ENCODE measurements around the gene SHOX.
"Not testable (repeated sequence)": the region's sequence is repeated elsewhere in the genome, so short reads cannot be mapped to it uniquely, and the experiment has no call there.

The SHOX gene

DNA sequence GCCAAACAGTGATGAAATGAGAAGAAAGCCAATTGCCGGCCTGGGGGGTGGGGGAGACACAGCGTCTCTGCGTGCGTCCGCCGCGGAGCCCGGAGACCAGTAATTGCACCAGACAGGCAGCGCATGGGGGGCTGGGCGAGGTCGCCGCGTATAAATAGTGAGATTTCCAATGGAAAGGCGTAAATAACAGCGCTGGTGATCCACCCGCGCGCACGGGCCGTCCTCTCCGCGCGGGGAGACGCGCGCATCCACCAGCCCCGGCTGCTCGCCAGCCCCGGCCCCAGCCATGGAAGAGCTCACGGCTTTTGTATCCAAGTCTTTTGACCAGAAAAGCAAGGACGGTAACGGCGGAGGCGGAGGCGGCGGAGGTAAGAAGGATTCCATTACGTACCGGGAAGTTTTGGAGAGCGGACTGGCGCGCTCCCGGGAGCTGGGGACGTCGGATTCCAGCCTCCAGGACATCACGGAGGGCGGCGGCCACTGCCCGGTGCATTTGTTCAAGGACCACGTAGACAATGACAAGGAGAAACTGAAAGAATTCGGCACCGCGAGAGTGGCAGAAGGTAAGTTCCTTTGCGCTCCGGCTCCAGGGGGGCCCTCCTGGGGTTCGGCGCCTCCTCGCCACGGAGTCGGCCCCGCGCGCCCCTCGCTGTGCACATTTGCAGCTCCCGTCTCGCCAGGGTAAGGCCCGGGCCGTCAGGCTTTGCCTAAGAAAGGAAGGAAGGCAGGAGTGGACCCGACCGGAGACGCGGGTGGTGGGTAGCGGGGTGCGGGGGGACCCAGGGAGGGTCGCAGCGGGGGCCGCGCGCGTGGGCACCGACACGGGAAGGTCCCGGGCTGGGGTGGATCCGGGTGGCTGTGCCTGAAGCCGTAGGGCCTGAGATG, at the start of gene SHOX:
Gene SHOX (plus strand): TSS at position 180 of the 885 bp plus-strand sequence. CDS start 107 bp downstream, at position 287.
- peaks cover 28% of the 10 kb centered on the region for H3K4me1 Mint-ChIP-seq
- peak within 1 kb of the TSS in 1 of 2 donors; percentile 14 for H3K4me3 Mint-ChIP-seq
- peaks cover 9% of the 10 kb centered on the region in 2 donors for H3K9me3 Mint-ChIP-seq
- ATAC-seq (no peak), DNase-seq (no peak)
- peaks cover 96% of the 10 kb centered on the region for H3K27me3 Mint-ChIP-seq
- H3K27ac Mint-ChIP-seq: peak within 1 kb of the TSS in 1 of 2 donors; percentile 8

DNA sequence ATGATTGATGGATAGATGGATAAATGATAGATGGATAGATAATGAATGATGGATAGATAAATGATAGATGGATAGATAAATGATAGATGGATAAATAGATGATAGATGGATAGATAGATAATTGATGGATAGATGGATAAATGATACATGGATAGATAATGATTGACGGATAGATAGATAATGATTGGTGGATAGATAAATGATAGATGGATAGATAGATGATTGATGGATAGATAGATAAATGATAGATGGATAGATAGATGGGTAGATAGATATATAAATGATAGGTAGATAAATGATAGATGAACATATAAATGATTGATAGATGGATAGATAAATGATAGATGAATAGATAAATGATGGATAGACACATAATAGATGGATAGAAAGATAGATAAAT, 49.5 kb upstream of the SHOX start:
- no peak overlapping the region for H3K27ac Mint-ChIP-seq
- ATAC-seq (no peak), DNase-seq (no peak)
- H3K4me3 Mint-ChIP-seq: no peak overlapping the region
- no peaks in the 10 kb centered on the region for H3K4me1 Mint-ChIP-seq
- peaks cover 0 to 25% of the 10 kb centered on the region in 2 donors for H3K9me3 Mint-ChIP-seq
- H3K27me3 Mint-ChIP-seq: peaks cover 7% of the 10 kb centered on the region

- peaks cover 0 to 25% of the 10 kb centered on the region in 2 donors for H3K9me3 Mint-ChIP-seq
- ATAC-seq: no peak
- no peak overlapping the region for H3K4me3 Mint-ChIP-seq
- H3K4me1 Mint-ChIP-seq: no peaks in the 10 kb centered on the region
- no peak overlapping the region for H3K27ac Mint-ChIP-seq
- peaks cover 7% of the 10 kb centered on the region for H3K27me3 Mint-ChIP-seq
- DNase-seq: no peak
Observed at GRCh38 chrX:581720-582298, 48.8 kb upstream of the SHOX start.

GRCh38 chrX:584572-584971, 46.0 kb upstream of the SHOX start:
- peaks cover 7% of the 10 kb centered on the region for H3K27me3 Mint-ChIP-seq
- no peak overlapping the region for H3K4me3 Mint-ChIP-seq
- ATAC-seq (no peak), DNase-seq (no peak)
- H3K9me3 Mint-ChIP-seq: peaks cover 0 to 10% of the 10 kb centered on the region in 2 donors
- H3K4me1 Mint-ChIP-seq: no peaks in the 10 kb centered on the region
- H3K27ac Mint-ChIP-seq: no peak overlapping the region

- peak; percentile 50 for ATAC-seq
- Mint-ChIP-seq H3K27ac (no peak overlapping the region), H3K9me3 (peaks cover 0 to 9% of the 10 kb centered on the region in 2 donors)
Observed at GRCh38 chrX:585115-585808, 45.3 kb upstream of the SHOX start.

GRCh38 chrX:586351-586750, 44.2 kb upstream of the SHOX start:
- no peaks in the 10 kb centered on the region for H3K9me3 Mint-ChIP-seq
- H3K27me3 Mint-ChIP-seq: peaks cover 7% of the 10 kb centered on the region
- ATAC-seq (no peak), DNase-seq (no peak)
- no peak overlapping the region for H3K27ac Mint-ChIP-seq
- H3K4me3 Mint-ChIP-seq: no peak overlapping the region
- no peaks in the 10 kb centered on the region for H3K4me1 Mint-ChIP-seq

More at GRCh38 chrX:585115-585808, 45.3 kb upstream of the SHOX start:
- DNase-seq: no peak
- H3K4me1 Mint-ChIP-seq: no peaks in the 10 kb centered on the region
- peaks cover 7% of the 10 kb centered on the region for H3K27me3 Mint-ChIP-seq
- no peak overlapping the region for H3K4me3 Mint-ChIP-seq

DNA sequence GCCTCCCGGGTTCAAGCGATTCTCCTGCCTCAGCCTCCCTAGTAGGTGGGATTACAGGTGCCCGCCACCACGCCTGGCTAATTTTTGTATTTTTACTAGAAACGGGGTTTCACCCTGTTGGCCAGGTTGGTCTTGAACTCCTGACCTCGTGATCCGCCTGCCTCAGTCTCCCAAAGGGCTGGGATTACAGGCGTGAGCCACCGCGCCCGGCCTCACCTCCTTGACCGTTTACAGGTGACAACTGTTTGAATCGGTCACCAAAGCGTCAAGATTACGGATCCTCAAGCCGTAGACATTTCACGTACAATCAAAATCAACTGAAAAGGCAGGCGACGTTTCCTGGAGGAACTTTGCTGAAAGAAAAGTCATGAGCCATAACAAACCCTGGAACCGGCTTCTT, 41.3 kb upstream of the SHOX start:
- peak in 1 of 2 donors; percentile 6 for DNase-seq
- ATAC-seq, H3K27ac Mint-ChIP-seq, H3K9me3 Mint-ChIP-seq, H3K4me3 Mint-ChIP-seq, H3K4me1 Mint-ChIP-seq: not testable (repeated sequence)
- peaks cover 11% of the 10 kb centered on the region for H3K27me3 Mint-ChIP-seq

DNA sequence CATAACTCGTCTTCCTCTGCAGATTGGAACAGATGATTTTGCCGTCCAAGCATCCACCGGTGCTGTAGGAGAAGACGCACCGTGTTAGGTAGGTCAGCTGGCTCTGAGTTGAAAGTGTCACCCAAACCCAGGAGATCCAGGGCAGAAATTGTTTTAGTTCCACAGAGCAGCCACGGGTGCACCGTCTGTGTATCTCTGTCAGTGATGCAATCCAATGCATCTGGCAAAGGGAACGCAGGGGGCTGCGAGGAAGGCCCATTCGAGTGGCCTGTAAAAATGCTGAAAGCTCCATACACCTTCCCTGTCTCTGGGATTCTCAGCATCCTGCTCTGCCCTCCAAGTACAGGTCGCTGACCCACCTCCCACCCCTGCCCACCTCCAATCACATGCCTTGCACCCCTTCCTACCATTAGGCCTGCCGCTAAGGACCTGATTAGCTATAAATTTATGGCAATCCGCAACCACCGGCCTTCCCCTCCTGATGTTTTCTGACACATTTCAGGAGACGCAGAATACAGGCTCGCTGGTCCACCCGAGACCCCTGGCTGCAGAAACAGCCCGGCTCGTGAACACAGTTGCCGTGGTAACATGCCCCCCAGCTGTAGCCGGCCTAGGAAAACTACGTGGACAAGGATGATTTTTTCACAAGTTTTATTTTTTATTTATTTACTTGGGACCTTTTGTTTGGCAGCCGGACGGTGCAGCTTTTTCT, 39.7 kb upstream of the SHOX start:
- no peak for ATAC-seq
- H3K27me3 Mint-ChIP-seq: peaks cover 8% of the 10 kb centered on the region

GRCh38 chrX:599837-600715, 30.5 kb upstream of the SHOX start:
- no peaks in the 10 kb centered on the region for H3K4me1 Mint-ChIP-seq
- H3K27me3 Mint-ChIP-seq: no peaks in the 10 kb centered on the region
- no peak for ATAC-seq
- peaks cover 32 to 50% of the 10 kb centered on the region in 2 donors for H3K9me3 Mint-ChIP-seq
- DNase-seq: no peak
- no peak overlapping the region for H3K27ac Mint-ChIP-seq
- no peak overlapping the region for H3K4me3 Mint-ChIP-seq

More for the DNA sequence above, 39.7 kb upstream of the SHOX start:
- Mint-ChIP-seq H3K27ac (no peak overlapping the region), H3K9me3 (peaks cover 5 to 17% of the 10 kb centered on the region in 2 donors), H3K4me3 (no peak overlapping the region), H3K4me1 (no peaks in the 10 kb centered on the region)
- DNase-seq: peak in 1 of 2 donors; percentile 3

DNA sequence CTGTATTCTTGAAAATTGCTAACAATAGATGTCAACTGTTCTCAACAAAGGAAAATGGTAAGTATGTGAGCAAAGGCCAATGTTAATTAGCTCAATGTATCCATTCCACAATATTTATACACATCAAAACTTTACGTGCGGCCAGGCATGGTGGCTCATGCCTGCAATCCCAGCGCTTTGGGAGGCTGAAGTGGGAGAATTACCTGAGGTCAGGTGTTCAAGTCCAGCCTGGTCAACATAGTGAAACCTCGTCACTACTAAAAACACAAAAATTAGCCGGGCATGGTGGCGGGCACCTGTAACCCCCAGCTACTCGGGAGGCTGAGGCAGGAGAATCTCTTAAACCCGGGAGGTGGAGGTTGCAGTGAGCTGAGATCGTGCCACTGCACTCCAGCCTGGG, 27.6 kb upstream of the SHOX start:
- not testable (repeated sequence) for H3K27ac Mint-ChIP-seq, DNase-seq, ATAC-seq, H3K4me3 Mint-ChIP-seq, H3K27me3 Mint-ChIP-seq, H3K4me1 Mint-ChIP-seq
- H3K9me3 Mint-ChIP-seq: peaks cover 19 to 24% of the 10 kb centered on the region in 2 donors

GRCh38 chrX:604616-605015, 26.0 kb upstream of the SHOX start:
- not testable (repeated sequence) for H3K4me3 Mint-ChIP-seq, DNase-seq, H3K27me3 Mint-ChIP-seq, ATAC-seq, H3K4me1 Mint-ChIP-seq, H3K27ac Mint-ChIP-seq
- peaks cover 16 to 21% of the 10 kb centered on the region in 2 donors for H3K9me3 Mint-ChIP-seq

DNA sequence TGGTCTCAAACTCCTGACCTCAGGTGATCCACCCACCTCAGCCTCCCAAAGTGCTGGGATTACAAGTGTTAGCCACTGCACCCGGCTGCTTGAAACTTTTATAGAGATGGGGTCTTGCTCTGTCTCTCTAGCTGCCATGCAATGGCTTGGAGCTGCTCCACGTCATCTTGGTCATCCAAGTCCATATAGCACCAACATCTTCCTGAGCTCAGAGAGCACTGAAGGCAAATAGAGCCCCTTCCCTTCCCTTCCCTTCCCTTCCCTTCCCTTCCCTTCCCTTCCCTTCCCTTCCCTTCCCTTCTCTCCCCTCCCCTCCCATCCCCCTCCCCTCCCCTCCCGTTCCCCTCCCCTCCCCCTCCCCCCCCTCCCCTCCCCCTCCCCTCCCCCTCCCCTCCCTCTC, 22.5 kb upstream of the SHOX start:
- H3K9me3 Mint-ChIP-seq: peaks cover 14 to 25% of the 10 kb centered on the region in 2 donors
- H3K27ac Mint-ChIP-seq, H3K4me1 Mint-ChIP-seq, DNase-seq, H3K27me3 Mint-ChIP-seq, H3K4me3 Mint-ChIP-seq, ATAC-seq: not testable (repeated sequence)

DNA sequence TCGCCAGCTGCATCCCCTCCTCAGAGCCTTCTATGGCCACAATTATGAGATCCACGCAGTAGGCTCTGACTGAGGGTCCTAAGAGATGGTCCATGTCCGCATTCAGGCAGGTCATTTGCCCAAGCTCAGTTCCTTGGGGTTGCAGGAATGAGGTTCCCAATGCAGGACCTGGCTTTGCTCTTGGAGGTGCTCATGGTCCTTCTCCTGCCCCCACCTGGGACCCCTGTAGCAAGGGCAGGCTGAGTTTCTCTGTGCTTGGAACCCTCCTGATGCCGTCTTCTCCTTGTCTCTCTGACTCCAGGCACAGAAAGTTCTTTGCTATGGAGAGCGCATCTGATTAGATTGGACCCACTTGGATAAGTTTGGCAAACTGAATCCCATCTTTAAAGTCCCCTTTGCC, 16.5 kb upstream of the SHOX start:
- ATAC-seq: no peak
- Mint-ChIP-seq H3K9me3 (peaks cover 21 to 25% of the 10 kb centered on the region in 2 donors), H3K27ac (no peak overlapping the region), H3K27me3 (peaks cover 27% of the 10 kb centered on the region), H3K4me3 (no peak overlapping the region), H3K4me1 (peaks cover 6% of the 10 kb centered on the region)
- DNase-seq: no peak

DNA sequence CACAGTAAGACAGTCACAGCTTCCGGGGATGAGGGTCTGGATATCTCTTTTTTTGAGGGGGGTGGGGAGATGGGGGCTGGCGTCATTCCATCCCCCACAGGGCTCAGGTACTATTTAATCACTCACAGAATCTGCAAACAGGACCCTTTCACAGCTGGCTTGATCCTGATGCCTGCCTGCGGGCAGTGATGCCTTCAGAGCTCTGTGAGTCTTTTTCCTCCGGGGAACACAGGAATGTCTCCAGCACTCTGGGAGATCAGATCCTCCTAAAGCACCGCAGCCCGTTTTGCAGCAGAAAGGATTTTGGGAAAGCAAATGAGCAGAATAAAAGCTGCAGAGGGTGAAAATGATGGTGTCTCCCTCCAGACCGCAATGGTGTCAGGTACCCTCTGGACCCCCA, 13.2 kb upstream of the SHOX start:
- H3K9me3 Mint-ChIP-seq: peaks cover 0 to 7% of the 10 kb centered on the region in 2 donors

More for the DNA sequence above, 13.2 kb upstream of the SHOX start:
- DNase-seq (no peak), ATAC-seq (no peak)
- H3K4me3 Mint-ChIP-seq: no peak overlapping the region
- peaks cover 6% of the 10 kb centered on the region for H3K4me1 Mint-ChIP-seq
- no peak overlapping the region for H3K27ac Mint-ChIP-seq
- H3K27me3 Mint-ChIP-seq: peaks cover 48% of the 10 kb centered on the region

All from stimulated activated naive CD8-positive, alpha-beta T cell treated with anti-CD3 and anti-CD28 coated beads, Interleukin-15, amount 100 ng/mL, for 72 hours (primary cell).